ENCODE results near the gene CRYBG1. TPM values are rescaled to one million over a fixed set of nuclear protein-coding genes. Genes with fewer than 3 reads are reported as not detected.
"Not testable (repeated sequence)": the region's sequence is repeated elsewhere in the genome, so short reads cannot be mapped to it uniquely, and the experiment has no call there.

CRYBG1 gene
- polyA plus RNA-seq, 1 experiment, result 1.9 TPM

DNA sequence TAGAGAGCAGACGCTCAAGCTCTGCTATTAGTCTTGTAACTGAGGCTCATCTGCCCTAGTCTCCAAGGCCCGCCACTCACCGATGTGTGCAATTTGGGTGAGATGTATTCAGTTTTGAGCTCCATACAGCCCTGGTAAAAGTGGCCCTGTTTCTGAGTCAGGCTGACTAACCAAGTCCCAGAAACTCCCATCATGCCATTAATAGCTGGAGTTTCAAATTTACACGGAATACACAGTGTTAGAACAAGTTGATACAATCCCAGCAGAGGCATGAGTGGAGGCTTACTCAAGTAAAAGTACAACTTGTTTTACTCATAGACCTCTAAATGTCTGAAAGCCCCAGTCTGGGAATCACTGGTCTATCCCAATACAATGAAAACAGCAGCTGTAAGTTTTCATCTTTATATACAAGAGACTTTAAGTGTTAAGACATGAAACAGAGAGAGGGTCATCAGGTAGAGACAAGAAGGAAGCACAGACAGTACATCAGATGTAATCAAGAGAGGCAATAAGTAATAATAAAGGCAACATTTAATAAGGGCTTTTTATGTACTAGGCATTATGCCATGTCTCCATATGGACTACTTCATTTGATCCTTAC lies 226.4 kb downstream of the CRYBG1 start:
- CTCF ChIA-PET, result interaction anchor here (0.6 to 1.4 kb wide), 2 partner anchors 20 to 141 kb away, joined by 3 to 8 read pairs; no protein-coding TSS in a partner anchor
- no peak for DNase-seq (ENCODE audit: low read depth, low spot score)
- no peak overlapping the region for H3K27ac ChIP-seq (ENCODE audit: low read depth, low read length)

DNA sequence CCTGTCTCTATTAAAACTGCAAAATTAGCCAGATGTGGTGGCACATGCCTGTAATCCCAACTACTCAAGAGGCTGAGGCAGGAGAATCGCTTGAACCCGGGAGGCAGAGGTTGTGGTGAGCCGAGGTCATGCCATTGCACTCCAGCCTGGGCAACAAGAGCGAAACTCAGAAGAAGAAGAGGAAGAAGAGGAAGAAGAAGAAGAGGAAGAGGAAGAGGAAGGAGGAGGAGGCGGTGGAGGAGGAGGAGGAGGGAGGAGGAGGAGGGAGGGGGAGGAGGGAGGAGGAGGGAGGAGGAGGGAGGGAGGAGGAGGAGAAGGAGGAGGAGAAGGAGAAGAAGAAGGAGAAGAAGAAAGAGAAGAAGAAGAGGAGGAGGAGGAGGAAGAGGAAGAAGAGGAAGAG lies 228.4 kb downstream of the CRYBG1 start:
- POLR2A ChIA-PET; H3K4me3 ChIP-seq (ENCODE audit: low read depth, low read length); H3K27ac ChIP-seq (ENCODE audit: low read depth, low read length); DNase-seq (ENCODE audit: low read depth, low spot score); CTCF ChIA-PET; H3K9me3 ChIP-seq (ENCODE audit: control insufficient read depth, insufficient read depth, low read length); H3K27me3 ChIP-seq (ENCODE audit: control insufficient read depth, insufficient read depth, low read length): not testable (repeated sequence)

More for the DNA sequence above, 226.4 kb downstream of the CRYBG1 start:
- Histone ChIP-seq H3K27me3 (ENCODE audit: control insufficient read depth, insufficient read depth, low read length) (no peaks in the 10 kb centered on the region), H3K9me3 (ENCODE audit: control insufficient read depth, insufficient read depth, low read length) (no peaks in the 10 kb centered on the region), H3K4me3 (ENCODE audit: low read depth, low read length) (no peak overlapping the region)
- TF ChIP-seq, protein P1, sequence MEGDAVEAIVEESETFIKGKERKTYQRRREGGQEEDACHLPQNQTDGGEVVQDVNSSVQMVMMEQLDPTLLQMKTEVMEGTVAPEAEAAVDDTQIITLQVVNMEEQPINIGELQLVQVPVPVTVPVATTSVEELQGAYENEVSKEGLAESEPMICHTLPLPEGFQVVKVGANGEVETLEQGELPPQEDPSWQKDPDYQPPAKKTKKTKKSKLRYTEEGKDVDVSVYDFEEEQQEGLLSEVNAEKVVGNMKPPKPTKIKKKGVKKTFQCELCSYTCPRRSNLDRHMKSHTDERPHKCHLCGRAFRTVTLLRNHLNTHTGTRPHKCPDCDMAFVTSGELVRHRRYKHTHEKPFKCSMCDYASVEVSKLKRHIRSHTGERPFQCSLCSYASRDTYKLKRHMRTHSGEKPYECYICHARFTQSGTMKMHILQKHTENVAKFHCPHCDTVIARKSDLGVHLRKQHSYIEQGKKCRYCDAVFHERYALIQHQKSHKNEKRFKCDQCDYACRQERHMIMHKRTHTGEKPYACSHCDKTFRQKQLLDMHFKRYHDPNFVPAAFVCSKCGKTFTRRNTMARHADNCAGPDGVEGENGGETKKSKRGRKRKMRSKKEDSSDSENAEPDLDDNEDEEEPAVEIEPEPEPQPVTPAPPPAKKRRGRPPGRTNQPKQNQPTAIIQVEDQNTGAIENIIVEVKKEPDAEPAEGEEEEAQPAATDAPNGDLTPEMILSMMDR (IDR thresholded peaks at IDR 0.05; ENCODE audit: low read depth, low read length), result no peak
- POLR2A ChIA-PET, result interaction anchor here (0.6 kb wide), 1 partner anchor 36 kb away, joined by 3 read pairs; no protein-coding TSS in a partner anchor

DNA sequence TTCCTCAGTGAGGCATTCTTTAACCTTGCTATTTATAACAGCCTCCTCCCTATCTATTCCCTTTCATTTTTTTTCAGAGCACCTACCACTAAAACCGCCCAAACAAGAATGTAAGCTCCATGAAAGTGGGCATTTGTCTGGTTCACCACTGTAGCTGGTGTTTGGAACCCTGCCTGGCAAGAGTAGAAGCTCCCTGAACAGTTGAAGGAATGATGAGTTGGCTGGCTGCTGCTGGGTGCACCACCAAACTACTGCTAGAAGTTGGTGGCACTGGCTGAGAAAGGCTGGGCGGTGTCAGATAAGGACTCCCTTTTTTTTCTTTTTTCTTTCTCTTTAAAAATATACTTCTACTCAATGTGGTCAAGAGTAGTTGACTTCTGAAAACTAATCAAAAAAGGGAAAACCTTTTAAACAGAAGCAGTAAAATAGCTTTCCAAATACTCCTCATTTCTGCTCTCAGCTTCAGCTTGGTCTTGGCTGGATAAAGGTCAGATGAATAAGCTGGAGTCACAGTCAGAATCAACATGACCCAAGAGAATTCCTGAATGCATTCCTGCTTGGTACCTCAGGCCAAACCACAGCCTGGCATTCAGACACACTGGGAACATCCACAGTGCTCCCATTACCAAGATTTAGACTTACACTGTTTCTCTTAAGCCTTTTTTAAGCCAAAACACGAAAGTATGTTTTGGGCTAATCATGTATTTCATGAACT lies 230.8 kb downstream of the CRYBG1 start:
- ChIA-PET CTCF (interaction anchor here (0.5 to 2.0 kb wide), 6 partner anchors 17 to 1256 kb away, joined by 3 to 8 read pairs (median 4); no protein-coding TSS in a partner anchor), POLR2A (interaction anchor here (1.2 kb wide), 1 partner anchor 11 kb away, joined by 3 read pairs; no protein-coding TSS in a partner anchor)
- TF ChIP-seq, protein P1 (IDR thresholded peaks at IDR 0.05; ENCODE audit: low read depth, low read length), result no peak
- peak overlapping the region; percentile 70 for H3K27ac ChIP-seq (ENCODE audit: low read depth, low read length)
- no peaks in the 10 kb centered on the region for H3K9me3 ChIP-seq (ENCODE audit: control insufficient read depth, insufficient read depth, low read length)
- DNase-seq (ENCODE audit: low read depth, low spot score), result peak; percentile 37
- H3K4me3 ChIP-seq (ENCODE audit: low read depth, low read length), result no peak overlapping the region
- no peaks in the 10 kb centered on the region for H3K27me3 ChIP-seq (ENCODE audit: control insufficient read depth, insufficient read depth, low read length)

DNA sequence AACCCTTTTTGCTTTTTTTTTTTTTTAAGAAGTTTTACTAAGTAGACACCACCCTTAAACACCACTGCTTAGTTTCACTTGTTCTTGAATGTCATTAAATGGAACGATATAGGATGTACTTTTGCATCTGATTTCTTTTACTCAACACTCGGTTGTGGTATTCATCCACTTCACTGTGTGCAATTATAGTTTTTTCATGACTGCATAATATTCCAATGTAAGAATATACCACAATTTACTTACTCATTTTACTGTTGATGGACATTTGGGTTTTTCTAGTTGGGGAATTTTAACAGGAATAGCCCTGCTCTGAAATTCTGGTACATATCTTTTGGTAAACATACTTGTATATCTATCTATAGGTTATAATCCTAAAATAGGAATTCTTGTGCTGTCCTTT lies 238.9 kb downstream of the CRYBG1 start:
- Histone ChIP-seq H3K27ac (ENCODE audit: low read depth, low read length) (no peak overlapping the region), H3K27me3 (ENCODE audit: control insufficient read depth, insufficient read depth, low read length) (no peaks in the 10 kb centered on the region), H3K9me3 (ENCODE audit: control insufficient read depth, insufficient read depth, low read length) (no peaks in the 10 kb centered on the region), H3K4me3 (ENCODE audit: low read depth, low read length) (no peak overlapping the region)
- ChIA-PET POLR2A (no interaction called here), CTCF (no interaction called here)
- TF ChIP-seq, protein P1 (IDR thresholded peaks at IDR 0.05; ENCODE audit: low read depth, low read length), result no peak
- DNase-seq (ENCODE audit: low read depth, low spot score), result no peak

DNA sequence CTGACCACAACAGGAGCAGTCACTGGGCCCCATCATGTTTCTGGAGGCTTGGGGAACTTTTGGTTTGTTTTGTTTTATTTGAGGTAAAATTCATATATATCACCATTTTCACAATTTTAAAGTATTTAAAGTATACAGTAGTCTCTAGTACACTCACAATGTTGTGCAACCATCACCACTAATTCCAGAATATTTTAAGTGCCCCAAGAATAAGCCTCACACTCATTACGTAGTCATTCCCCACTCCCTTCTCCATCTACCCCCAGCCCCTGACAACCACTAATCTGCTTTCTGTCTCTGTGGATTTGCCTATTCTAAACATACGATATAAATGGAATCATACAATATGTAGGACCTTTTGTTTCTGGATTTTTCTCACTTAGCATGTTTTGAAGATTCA lies 239.8 kb downstream of the CRYBG1 start:
- H3K4me3 ChIP-seq (ENCODE audit: low read depth, low read length), result no peak overlapping the region
- H3K27me3 ChIP-seq (ENCODE audit: control insufficient read depth, insufficient read depth, low read length), result no peaks in the 10 kb centered on the region
- TF ChIP-seq, protein P1 (IDR thresholded peaks at IDR 0.05; ENCODE audit: low read depth, low read length), result no peak
- ChIA-PET CTCF (no interaction called here), POLR2A (no interaction called here)
- no peak overlapping the region for H3K27ac ChIP-seq (ENCODE audit: low read depth, low read length)
- DNase-seq (ENCODE audit: low read depth, low spot score), result no peak
- H3K9me3 ChIP-seq (ENCODE audit: control insufficient read depth, insufficient read depth, low read length), result no peaks in the 10 kb centered on the region
